ENCODE data around the gene RGS7. TPM values are rescaled to one million over a fixed set of nuclear protein-coding genes. Genes with fewer than 3 reads are reported as not detected.

The RGS7 gene
- total and polyA plus RNA-seq, 10 of the 15 experiments (the other 5 are each of a cell fraction or from before 2014, with no cell fraction given), result not detected

DNA sequence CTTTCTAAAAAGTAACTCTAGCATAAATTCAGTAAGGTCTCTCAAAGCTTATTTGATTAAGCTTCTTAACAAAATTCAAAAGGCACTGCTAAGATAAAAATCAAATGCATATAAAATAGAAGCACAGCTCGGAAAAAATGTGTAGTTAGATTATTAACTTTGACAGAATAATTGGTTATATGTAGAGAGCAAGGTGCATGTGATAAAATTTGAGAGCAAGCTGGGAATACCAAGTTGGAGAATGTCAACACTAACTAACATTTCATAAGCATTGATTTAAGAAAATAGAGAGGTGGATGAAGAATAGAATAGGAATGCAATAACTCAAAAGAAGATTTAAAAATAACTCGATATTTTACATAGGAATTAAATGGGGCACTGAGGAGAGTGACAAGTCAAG, 540.5 kb downstream of the RGS7 start (continued):
- no peak for TF ChIP-seq ZBTB4 (CRISPR knock-in tag; IDR thresholded peaks at IDR 0.05)
- TF ChIP-seq BRCA1 (IDR thresholded peaks at IDR 0.05; ENCODE audit: low read depth, low read length), result no peak
- TF ChIP-seq ZBTB40 (IDR thresholded peaks at IDR 0.05; ENCODE audit: borderline replicate concordance), result no peak
- TF ChIP-seq E2F4 (IDR thresholded peaks at IDR 0.05; ENCODE audit: low read depth, low read length), result no peak
- TF ChIP-seq CHD4 (IDR thresholded peaks at IDR 0.05), result no peak
- TF ChIP-seq IRF4 (IDR thresholded peaks at IDR 0.05; ENCODE audit: low read depth, low read length), result no peak
- TF ChIP-seq JUNB (IDR thresholded peaks at IDR 0.05), result no peak

Data from GM12878 (cell line).